GM12875 (cell line): ENCODE results near the gene PCDH15.

Experiments
- H3K4me3 ChIP-seq: one replicate; pipeline ENCODE4 v1.5.1; 2011; ENCODE audit warnings: low read depth, low read length, control low read depth
- TF ChIP-seq, protein P1 (sequence below): IDR thresholded peaks from 2 replicates; pipeline ENCODE4 v1.5.1; 2011; ENCODE audit warnings: low read depth, mild to moderate bottlenecking, control low read depth, inconsistent platforms, low read length, moderate library complexity, borderline replicate concordance; ENCODE audit not compliant: insufficient read depth

The PCDH15 gene

DNA sequence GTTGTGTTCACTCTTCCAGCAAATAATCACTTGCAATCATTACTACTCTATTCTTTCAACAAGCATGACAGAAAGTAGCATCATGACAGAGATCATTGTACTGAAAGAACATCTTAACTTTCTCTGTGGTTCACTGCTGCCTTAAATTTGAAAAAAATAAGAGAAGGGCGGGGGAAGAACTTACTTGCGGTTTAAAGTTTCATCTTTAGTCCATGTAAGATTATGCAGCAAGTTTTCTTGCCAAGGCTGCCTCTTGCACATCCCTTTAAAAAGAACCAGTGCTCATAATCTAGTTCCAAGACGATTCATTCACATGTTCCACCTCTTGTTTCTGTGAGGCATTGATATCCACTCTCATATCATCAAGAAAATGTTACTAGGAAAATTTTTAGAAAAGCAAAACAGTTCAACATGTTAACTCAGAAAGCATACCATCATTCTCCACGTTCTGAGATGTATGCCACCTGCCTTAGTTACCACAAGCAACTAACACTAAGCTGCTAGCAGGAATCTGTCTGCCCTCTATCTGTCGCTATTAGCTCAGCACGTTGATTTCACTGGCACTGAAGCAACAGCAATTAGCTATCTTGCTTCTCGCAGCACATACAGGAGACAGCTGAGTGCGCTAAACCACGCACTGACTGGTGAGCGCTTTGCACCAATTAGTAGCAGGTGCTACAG is at the start of gene PCDH15:
TSS of gene PCDH15 (minus strand) at position 491 of the 681 bp plus-strand sequence. CDS start 136,969 bp downstream, outside the sequence.
- TF ChIP-seq, protein P1, sequence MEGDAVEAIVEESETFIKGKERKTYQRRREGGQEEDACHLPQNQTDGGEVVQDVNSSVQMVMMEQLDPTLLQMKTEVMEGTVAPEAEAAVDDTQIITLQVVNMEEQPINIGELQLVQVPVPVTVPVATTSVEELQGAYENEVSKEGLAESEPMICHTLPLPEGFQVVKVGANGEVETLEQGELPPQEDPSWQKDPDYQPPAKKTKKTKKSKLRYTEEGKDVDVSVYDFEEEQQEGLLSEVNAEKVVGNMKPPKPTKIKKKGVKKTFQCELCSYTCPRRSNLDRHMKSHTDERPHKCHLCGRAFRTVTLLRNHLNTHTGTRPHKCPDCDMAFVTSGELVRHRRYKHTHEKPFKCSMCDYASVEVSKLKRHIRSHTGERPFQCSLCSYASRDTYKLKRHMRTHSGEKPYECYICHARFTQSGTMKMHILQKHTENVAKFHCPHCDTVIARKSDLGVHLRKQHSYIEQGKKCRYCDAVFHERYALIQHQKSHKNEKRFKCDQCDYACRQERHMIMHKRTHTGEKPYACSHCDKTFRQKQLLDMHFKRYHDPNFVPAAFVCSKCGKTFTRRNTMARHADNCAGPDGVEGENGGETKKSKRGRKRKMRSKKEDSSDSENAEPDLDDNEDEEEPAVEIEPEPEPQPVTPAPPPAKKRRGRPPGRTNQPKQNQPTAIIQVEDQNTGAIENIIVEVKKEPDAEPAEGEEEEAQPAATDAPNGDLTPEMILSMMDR, result no peak
- no peak within 1 kb of the TSS for H3K4me3 ChIP-seq

DNA sequence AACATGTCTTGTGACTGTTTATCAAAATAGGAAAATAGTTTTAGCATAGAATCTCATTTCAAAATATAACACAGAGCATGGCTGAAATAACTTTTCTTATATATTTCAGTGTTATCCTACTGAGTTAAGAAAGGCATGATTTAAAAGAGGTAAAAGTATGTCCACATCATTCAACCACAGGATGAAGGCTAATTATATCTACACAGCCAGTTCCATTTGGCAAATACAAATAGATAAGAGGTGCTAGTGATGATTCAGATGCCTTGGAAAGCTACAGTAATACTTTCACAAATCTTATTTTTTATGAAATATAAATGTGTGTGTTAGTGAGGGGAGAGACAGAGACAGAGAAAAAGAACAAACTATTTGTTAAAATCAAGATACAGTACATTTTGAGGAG is 42.9 kb upstream of the PCDH15 start:
- TF ChIP-seq, protein P1, result no peak

DNA sequence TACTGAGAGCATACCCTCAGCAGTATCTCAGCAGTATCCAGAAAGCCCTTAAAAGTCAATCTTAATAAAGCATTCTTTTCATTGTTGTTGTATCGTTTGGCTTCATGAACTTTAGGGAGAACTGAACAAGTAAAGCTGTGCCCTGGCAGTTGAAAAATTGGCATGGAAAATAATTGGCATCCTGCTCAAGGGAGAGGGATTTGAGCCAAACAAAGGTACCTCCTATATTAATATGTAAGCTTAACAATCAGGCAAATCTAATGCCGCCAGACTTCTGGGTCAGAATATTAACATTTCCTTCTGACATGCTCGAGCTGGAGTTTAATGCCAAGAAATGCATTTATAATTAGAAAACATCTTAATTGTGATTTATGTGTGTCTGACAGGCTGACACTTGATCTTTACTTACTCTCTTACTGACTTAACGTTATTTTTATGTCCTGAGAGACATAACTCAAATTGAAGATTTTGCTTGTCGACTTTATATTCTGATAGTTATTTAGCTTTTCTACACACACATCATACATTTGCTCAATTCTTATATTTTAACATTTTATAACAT is 42.1 kb upstream of the PCDH15 start:
- H3K4me3 ChIP-seq, result no peak overlapping the region
- TF ChIP-seq, protein P1, result no peak

More for the DNA sequence above, 42.9 kb upstream of the PCDH15 start:
- H3K4me3 ChIP-seq, result no peak overlapping the region

DNA sequence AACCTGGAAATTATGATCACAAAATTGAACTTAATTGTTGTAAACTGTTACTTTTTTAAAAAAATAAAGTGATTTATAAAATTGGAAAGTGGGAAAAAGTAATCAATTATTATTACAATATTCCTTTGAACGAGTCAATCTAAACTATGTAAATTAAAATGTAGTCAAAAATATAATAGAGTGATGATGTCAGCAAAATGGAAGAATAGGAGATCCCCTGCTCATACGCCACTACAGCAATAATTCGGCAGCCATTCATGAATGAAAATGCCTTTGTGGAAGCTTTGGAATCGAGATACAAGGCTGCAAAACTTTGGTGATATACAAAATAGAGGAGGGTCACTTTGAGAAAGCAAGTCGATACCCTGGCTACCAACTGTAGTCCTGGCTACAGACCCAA is 36.4 kb upstream of the PCDH15 start:
- TF ChIP-seq, protein P1, result no peak
- H3K4me3 ChIP-seq, result no peak overlapping the region

DNA sequence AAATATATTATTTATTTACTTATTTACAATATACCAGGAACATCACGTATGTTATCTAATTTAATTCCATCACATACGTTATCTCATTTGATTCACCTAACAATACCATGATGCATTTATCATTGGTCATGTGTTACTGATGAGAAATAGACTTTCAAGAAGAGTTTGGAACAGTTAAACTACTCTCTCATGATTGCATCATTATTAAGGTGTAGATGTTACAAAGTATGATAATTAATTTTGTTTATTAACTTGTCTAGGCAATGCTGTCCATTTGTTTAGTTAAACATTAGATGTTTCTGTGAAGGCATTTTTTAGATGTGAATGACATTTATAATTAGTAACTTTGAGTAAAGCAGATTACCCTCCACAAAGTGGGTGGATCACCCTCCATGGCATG is 32.0 kb upstream of the PCDH15 start:
- no peak overlapping the region for H3K4me3 ChIP-seq
- TF ChIP-seq, protein P1, result no peak

DNA sequence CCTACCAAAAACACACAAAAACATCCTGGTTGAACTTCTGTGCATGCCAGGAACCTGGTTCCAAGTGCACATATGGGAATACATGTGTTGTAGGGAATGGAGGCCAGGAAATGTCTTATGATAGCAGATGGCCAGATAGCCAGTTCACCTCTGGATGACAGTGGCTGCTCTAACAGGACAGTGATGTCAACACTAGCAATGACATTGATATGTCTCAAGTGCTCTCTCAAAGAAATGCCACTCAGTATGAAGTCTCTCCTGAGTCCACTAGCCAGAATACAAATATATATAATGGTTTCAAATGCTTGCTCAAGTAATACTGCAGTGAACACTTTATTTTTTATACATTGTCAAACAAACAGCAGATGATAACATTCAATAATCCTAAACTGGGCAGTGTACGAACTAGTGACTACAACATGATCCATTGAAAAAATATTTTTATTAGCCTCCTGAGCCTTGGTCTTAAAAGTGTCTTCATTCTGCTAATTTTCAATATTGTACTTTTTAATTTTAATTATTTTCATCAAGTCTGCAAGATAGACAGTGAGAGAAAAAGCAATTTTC is 26.0 kb upstream of the PCDH15 start:
- TF ChIP-seq, protein P1, result no peak
- no peak overlapping the region for H3K4me3 ChIP-seq

DNA sequence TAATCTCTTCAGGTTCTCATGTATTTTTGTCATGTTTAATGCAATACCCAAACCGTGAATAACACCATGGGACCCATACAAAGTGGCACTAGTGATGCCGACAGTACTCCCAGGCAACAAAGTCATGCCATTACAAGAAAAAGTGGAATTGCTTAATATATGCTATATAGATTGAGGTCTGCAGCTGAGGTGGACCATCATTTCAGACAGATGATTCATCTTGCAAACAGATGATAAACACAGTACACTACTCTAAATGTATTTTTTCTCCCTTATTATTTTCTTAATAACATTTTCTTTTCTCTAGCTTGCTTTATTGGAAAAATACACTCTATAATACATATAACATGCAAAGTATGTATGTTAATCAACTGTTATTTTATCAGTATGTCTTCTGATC is 14.6 kb upstream of the PCDH15 start:
- H3K4me3 ChIP-seq, result no peak overlapping the region
- TF ChIP-seq, protein P1, result no peak
